ENCODE results near the gene RASSF3.
A peak's percentile ranks its signal among the peaks of the same experiment; 100 is the strongest.

The RASSF3 gene

DNA sequence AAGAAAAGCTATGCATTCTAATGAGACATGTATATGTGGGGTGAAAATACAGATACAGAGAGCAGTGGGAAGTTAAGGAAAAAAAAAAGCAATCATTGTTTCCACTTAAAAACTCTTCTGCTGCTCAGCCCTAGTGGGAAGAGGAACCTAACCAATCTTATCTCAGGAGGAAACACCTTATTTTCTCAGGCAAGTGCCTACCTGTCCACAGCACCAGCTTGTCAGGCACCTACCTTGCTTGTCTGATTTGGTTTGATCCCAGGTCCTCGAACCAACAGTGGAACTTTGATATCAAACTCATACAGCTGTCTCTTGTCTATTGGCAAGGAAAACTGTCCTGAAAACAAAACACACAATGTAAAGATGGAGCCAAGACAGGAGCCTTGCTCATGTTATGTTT lies 126.5 kb downstream of the RASSF3 start:
- no peak for DNase-seq

DNA sequence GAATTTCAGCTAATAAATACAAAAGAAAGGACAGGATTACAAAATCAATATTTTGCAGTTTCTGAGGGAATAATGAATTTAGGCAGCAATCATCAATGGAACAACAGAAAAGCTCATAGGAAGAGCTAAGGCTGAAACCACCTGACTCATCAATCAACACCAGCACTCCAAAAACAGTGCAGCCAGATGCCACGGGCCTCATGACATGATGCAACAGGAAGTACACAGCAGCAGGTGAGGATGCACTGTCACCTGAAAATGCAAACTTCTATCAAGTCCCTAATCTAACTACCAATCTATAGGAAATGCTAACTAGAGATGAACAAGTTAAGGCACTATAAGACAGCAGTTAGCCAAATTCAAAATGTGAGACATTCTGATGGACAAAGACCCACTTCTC lies 127.2 kb downstream of the RASSF3 start:
- peak; percentile 37 for DNase-seq

DNA sequence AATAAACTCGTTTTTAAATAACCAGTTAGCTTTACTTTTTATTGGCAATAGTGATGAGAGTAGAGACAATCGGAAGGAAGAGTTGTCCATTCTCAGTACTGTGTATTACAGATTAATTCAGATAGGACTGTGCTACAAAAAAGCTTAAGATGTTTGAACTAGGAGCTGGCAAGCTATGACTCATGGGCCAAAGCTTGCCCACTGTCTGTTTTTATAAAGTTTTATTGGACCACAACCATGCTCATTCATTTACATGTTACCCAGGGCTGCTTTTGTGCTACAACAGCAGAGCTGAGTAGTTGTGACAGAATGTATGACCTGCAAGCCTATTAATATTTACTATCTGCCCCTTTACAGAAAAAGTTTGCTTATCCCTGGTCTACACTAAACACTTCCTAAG lies 129.5 kb downstream of the RASSF3 start:
- DNase-seq, result no peak

DNA sequence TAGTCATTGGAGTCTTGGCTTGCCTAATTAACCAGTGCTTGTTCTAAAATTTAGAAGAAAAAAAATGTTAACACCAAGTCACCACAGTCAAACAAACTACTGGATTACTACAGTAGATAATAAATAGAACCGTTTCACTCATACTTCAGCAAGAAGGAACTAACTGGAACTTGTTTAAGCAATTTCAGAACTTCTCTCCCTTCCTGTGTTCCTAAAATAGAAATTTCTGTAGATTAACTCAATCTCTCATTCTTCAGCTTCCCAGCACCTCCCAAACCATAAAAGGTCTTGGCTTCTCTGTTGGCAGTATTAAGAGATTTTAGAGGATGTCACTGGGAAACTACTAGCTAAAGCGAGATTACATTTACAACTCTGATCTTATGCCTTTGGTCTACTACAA lies 130.4 kb downstream of the RASSF3 start:
- DNase-seq, result no peak

DNA sequence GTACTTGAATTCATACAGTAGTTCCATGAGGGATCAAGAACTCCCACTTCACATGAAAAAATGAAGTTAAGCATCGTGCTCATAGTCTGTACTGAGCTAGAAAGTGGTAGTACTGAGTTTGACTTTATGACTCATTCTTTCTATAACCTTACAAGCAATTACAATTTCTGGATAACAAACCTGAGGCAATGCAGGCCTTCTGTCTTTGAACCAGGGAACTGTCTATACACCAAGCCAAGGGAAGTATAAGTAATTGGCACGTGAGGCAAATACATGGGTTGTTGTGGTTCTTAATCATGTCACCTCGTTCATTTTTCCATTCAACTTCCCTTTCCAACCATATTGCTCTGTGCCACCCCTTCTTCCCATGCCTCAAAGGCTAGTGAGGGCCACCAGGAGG lies 132.1 kb downstream of the RASSF3 start:
- DNase-seq, result no peak

DNA sequence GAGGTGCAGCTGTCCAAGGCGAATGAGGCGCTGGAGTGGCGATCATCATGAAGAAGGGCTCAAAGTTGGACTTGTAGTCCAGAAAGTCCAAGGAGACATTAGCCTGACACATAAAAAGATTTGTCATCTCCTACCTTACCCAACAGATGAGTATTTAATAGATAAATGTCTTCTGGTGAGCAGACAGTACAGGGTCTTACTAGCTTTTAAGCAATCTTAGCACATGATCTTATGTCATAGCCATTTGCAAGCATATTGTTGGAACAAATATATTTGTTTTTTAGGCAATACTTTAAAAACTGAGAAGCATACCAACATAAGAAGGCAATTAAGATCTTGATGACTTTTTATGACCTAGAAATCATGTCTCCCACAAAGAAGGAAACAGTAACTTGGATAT lies 132.9 kb downstream of the RASSF3 start:
- DNase-seq, result no peak

DNA sequence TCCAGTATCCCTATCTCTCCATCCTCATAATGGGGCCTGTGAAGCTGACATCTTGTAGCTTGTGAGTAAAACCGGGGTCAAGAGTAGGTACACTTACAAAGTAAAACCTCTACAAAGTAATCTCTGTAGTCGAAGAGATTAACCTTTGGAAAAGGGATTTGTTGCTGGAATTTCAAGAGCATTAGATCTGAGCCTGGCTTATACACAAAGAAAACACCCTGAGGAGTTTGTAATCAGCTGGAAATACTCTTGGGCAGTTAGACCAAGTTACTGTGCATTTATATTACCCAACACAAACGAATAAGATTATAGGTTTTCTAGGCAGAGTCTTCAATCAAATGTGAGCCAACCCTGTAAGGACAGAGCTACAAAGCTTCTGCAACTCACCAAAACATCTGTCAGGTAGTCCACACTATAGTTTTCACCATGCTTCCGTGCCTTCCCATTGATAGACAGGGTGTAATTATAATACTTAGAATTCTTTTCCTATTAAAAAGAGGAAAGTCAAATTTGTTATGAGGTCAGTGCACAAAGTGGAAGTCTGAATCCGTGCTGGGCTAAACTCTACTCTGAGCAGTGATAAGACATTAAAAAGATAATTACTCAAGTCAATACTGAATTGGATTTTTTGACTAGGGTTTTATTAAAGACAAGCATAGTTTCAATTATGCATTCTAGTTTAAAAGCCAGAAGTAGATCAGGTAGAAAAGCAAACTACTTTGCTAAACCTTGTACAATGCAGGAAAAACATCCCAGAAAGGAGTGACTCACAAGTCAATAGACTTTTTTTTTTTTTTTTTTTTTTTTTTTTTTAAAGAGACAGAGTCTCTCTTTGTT lies 134.3 kb downstream of the RASSF3 start:
- DNase-seq, result no peak

DNA sequence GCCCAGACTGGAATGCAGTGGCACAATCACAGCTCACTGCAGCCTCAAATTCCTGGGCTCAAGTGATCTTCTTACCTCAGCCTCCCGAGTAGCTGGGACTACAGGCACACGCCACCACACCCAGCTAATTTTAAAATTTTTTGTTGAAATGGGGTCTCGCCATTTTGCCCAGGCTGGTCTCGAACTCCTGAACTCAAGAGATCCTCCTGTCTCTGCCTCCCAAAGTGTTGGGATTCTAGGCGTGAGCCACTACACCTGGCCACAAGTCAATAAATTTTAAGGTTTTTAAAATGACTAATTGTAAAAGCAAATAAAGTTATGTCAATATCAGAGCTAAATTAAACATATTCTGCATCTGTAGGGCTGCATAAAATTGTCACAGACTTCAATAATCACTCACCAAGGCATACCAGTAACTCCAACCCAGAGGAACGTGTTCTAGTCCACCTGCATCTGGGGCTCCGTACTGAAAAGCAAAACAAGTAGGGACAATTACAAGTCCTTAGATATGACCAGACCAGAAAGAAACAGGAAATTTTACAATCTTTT lies 135.0 kb downstream of the RASSF3 start:
- no peak for DNase-seq

DNA sequence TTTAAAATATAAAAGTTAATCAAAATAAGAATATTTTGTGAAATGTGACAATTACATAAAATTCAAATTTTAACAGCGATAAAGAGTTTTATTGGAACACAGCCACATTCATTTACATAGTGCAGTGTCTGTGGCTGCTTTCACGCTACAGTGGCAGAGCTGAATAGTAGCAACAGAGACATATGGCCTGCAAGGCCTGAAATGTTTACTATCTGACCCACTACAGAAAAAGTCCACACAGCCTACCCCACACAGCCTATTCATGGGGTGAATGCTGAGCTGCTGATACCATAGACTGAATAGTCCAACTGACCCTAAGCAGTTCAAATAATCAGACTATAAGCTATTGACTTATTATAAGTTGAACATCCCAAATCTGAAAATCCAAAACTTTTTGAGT lies 135.7 kb downstream of the RASSF3 start:
- no peak for DNase-seq

DNA sequence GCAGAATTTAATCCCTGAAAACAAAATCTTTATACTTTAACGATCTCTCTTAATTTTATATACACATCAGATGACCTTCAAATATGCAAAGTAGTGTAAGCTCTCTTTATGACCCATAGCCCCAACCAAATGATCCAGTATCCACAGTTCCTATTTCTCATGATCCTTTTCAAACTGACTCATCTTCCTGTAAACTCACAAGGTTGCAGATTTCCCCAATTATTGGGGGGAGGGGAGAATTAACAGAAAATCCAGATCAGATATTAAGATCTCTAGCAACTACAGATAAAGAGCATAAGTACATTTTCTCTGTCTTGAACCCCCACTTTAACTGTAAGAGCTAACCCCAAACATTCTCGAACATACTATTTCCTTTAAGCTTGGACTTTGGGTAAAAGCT lies 136.4 kb downstream of the RASSF3 start:
- no peak for DNase-seq

Data from activated CD4-positive, alpha-beta T cell treated with anti-CD3 and anti-CD28 coated beads for 48 hours (primary cell).